Type B pancreatic cell (in vitro differentiated cells): ENCODE results near the gene BCAS3. TPM values are rescaled to one million over a fixed set of nuclear protein-coding genes. Genes with fewer than 3 reads are reported as not detected.

Experiments
- DNase-seq: peaks from one replicate; pipeline ENCODE4 v3.0.0; 2021; ENCODE audit warnings: mixed read lengths; ENCODE audit not compliant: unreplicated experiment; ENCODE audit errors: extremely low spot score
- H3K27ac Mint-ChIP-seq: 2 replicates; pipeline ENCODE4 v1.8.0; 2021; ENCODE audit warnings: mild to moderate bottlenecking, mixed read lengths
- H3K27me3 Mint-ChIP-seq: 2 replicates; pipeline ENCODE4 v1.8.0; 2021; ENCODE audit warnings: mixed read lengths
- H3K36me3 Mint-ChIP-seq: 2 replicates; pipeline ENCODE4 v1.8.0; 2021; ENCODE audit warnings: mixed read lengths
- H3K4me1 Mint-ChIP-seq: one replicate; pipeline ENCODE4 v1.8.0; 2021; ENCODE audit warnings: mixed read lengths; ENCODE audit not compliant: unreplicated experiment
- H3K4me3 Mint-ChIP-seq: 2 replicates; pipeline ENCODE4 v1.8.0; 2021; ENCODE audit warnings: mild to moderate bottlenecking, mixed read lengths
- H3K9me3 Mint-ChIP-seq: 2 replicates; pipeline ENCODE4 v1.8.0; 2021; ENCODE audit warnings: mixed read lengths
- CTCF ChIP-seq: fragments of 200-600 bp; sonication (generic); conservative IDR thresholded peaks from 2 replicates; pipeline ENCODE4 v1.5.0; 2021; ENCODE audit warnings: antibody characterized with exemption, mild to moderate bottlenecking
- total RNA-seq: library from RNA; stranded (reverse); gene quantifications from 2 replicates; pipeline ENCODE4 v1.2.1, GENCODE V29; 2021; ENCODE audit warnings: low replicate concordance

Gene BCAS3
- total RNA-seq, 1 donor from 2014 or later: 23.0 TPM

DNA sequence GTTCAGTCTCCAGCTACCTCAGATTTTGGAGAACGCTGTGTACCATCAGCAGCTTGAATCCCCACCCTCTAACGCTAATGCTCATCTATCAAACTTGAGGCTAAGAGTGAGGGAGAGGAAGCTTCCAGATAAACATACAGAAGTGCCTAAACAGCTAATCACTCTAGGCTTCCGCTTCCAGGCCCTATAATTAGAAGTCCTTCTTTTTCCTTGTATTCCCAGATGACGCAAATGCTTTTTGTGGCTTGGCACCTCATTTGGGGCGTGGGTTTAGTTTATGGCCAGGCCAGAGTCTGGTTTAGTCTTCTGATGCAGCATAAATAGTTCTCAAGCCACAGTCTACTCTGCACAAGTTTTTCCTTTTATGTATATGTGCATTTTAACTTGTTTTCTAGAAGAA lies 263.4 kb downstream of the BCAS3 start:
- no peak overlapping the region for H3K27ac Mint-ChIP-seq
- DNase-seq: no peak
- no peaks in the 10 kb centered on the region for H3K9me3 Mint-ChIP-seq
- no peak for TF ChIP-seq CTCF
- H3K36me3 Mint-ChIP-seq: no peaks in the 10 kb centered on the region
- H3K4me1 Mint-ChIP-seq: no peaks in the 10 kb centered on the region
- H3K4me3 Mint-ChIP-seq: no peak overlapping the region
- H3K27me3 Mint-ChIP-seq: no peaks in the 10 kb centered on the region

GRCh38 chr17:60941571-60941970 lies 263.9 kb downstream of the BCAS3 start:
- no peak for TF ChIP-seq CTCF
- no peaks in the 10 kb centered on the region for H3K9me3 Mint-ChIP-seq
- no peak for DNase-seq
- no peak overlapping the region for H3K4me3 Mint-ChIP-seq
- H3K36me3 Mint-ChIP-seq: peaks cover 3% of the 10 kb centered on the region
- H3K27ac Mint-ChIP-seq: no peak overlapping the region
- H3K27me3 Mint-ChIP-seq: no peaks in the 10 kb centered on the region
- H3K4me1 Mint-ChIP-seq: no peaks in the 10 kb centered on the region

GRCh38 chr17:60944751-60945150 lies 267.1 kb downstream of the BCAS3 start:
- DNase-seq: no peak
- no peak overlapping the region for H3K4me3 Mint-ChIP-seq
- H3K27ac Mint-ChIP-seq: no peak overlapping the region
- peaks cover 3% of the 10 kb centered on the region for H3K36me3 Mint-ChIP-seq
- no peaks in the 10 kb centered on the region for H3K9me3 Mint-ChIP-seq
- TF ChIP-seq CTCF: no peak
- H3K27me3 Mint-ChIP-seq: no peaks in the 10 kb centered on the region
- no peaks in the 10 kb centered on the region for H3K4me1 Mint-ChIP-seq

DNA sequence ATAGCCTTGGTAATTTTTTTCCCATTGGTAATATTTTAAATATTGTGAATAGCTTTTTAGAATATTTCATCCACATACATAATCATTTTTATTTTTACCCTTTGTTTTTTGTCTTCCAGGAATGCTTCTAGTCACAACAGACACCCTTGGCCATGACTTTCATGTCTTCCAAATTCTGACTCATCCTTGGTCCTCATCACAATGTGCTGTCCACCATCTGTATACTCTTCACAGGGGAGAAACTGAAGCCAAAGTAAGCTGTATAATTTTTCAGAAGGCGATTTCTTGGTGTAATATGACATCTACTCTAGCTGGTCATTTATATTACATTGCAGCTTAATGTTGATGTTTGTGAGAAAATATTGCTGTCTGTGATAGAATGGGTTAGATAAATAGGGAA lies 269.4 kb downstream of the BCAS3 start:
- H3K9me3 Mint-ChIP-seq: no peaks in the 10 kb centered on the region
- no peak for TF ChIP-seq CTCF
- no peak for DNase-seq

GRCh38 chr17:60947543-60947942 lies 269.9 kb downstream of the BCAS3 start:
- no peaks in the 10 kb centered on the region for H3K27me3 Mint-ChIP-seq
- no peak overlapping the region for H3K27ac Mint-ChIP-seq
- peaks cover 3% of the 10 kb centered on the region for H3K36me3 Mint-ChIP-seq
- no peaks in the 10 kb centered on the region for H3K4me1 Mint-ChIP-seq
- no peak overlapping the region for H3K4me3 Mint-ChIP-seq
- TF ChIP-seq CTCF: no peak
- H3K9me3 Mint-ChIP-seq: no peaks in the 10 kb centered on the region
- DNase-seq: no peak

More for the DNA sequence above, 269.4 kb downstream of the BCAS3 start:
- Mint-ChIP-seq H3K27me3 (no peaks in the 10 kb centered on the region), H3K4me1 (no peaks in the 10 kb centered on the region), H3K27ac (no peak overlapping the region), H3K4me3 (no peak overlapping the region), H3K36me3 (peaks cover 3% of the 10 kb centered on the region)

DNA sequence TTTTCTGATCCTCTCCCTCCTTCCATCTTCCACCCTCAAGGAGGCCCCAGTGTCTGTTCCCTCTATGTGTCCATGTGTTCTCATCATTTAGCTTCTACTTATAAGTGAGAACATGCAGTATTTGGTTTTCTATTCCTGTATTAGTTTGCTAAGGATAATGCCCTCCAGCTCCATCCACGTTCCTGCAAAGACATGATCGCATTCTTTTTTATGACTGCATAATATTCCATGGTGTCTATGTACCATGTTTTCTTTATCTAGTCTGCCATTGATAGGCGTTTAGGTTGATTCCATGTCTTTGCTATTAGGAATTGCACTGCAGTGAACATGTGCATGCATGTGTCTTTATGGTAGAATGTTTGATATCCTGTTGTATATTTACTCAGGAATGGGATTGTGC lies 275.1 kb downstream of the BCAS3 start:
- DNase-seq: no peak
- H3K4me1 Mint-ChIP-seq: no peaks in the 10 kb centered on the region
- H3K9me3 Mint-ChIP-seq: no peaks in the 10 kb centered on the region
- H3K4me3 Mint-ChIP-seq: no peak overlapping the region
- no peak for TF ChIP-seq CTCF
- no peak overlapping the region for H3K27ac Mint-ChIP-seq
- H3K27me3 Mint-ChIP-seq: no peaks in the 10 kb centered on the region
- H3K36me3 Mint-ChIP-seq: no peaks in the 10 kb centered on the region
